ENCODE measurements around the gene RPE65. TPM values are rescaled to one million over a fixed set of nuclear protein-coding genes. Genes with fewer than 3 reads are reported as not detected.

Gene RPE65
- total and polyA plus RNA-seq, 2 experiments from 2014 or later, result not detected

GRCh38 chr1:68459796-68460195 lies 10.0 kb upstream of the RPE65 start:
- H3F3A ChIP-seq (replicated peaks; ENCODE audit: low read depth), result no peaks in the 10 kb centered on the region
- Mint-ChIP-seq H3K27ac (no peak overlapping the region), H3K27me3 (ENCODE audit: insufficient read depth, low read depth, poor library complexity) (no peaks in the 10 kb centered on the region), H3K36me3 (ENCODE audit: low read depth) (peaks cover 7% of the 10 kb centered on the region), H3K4me1 (peaks cover 3% of the 10 kb centered on the region), H3K4me3 (no peak overlapping the region), H3K9me3 (peaks cover 9% of the 10 kb centered on the region; the same call in 2 of the 3 replicates)
- no peak for ATAC-seq
- DNase-seq (ENCODE audit: low spot score), result no peak
- no peak overlapping the region for H3K27ac ChIP-seq (ENCODE audit: low read depth)
- H2AFZ ChIP-seq, result no peak overlapping the region
- no peaks in the 10 kb centered on the region for H4K20me1 ChIP-seq (replicated peaks; ENCODE audit: insufficient read depth)
- peaks cover 5% of the 10 kb centered on the region; the same call in 1 of the 2 replicates for H3K4me1 ChIP-seq (ENCODE audit: insufficient read depth)
- no peak overlapping the region for H3K4me3 ChIP-seq
- no peak overlapping the region for H3K4me2 ChIP-seq
- H3K9me2 ChIP-seq (ENCODE audit: insufficient read depth), result no peaks in the 10 kb centered on the region; the same call in 1 of the 2 replicates
- H3K36me3 ChIP-seq (ENCODE audit: insufficient read depth), result no peaks in the 10 kb centered on the region
- no peaks in the 10 kb centered on the region for H3K79me2 ChIP-seq (replicated peaks; ENCODE audit: insufficient read depth)
- H3K27me3 ChIP-seq (ENCODE audit: insufficient read depth), result no peaks in the 10 kb centered on the region
- TF ChIP-seq REST (IDR thresholded peaks at IDR 0.05; ENCODE audit: unreplicated experiment), result no peak
- no peak for TF ChIP-seq ZNF331 (CRISPR knock-in tag; IDR thresholded peaks at IDR 0.05; ENCODE audit: low read depth)
- no peak for TF ChIP-seq NANOG (IDR thresholded peaks at IDR 0.05; ENCODE audit: borderline replicate concordance)
- no peak for TF ChIP-seq ZNF462 (CRISPR knock-in tag; IDR thresholded peaks at IDR 0.05)
- TF ChIP-seq CREB1 (CRISPR knock-in tag; IDR thresholded peaks at IDR 0.05; ENCODE audit: low read depth), result no peak
- TF ChIP-seq EZH2phosphoT487 (IDR thresholded peaks at IDR 0.05; ENCODE audit: unreplicated experiment), result no peak
- TF ChIP-seq EZH2 (IDR thresholded peaks at IDR 0.05; ENCODE audit: low read depth, unreplicated experiment), result no peak
- TF ChIP-seq STAT1 (IDR thresholded peaks at IDR 0.05; ENCODE audit: unreplicated experiment), result no peak
- no peak for TF ChIP-seq POLR2AphosphoS5 (IDR thresholded peaks at IDR 0.05; ENCODE audit: low read depth)
- TF ChIP-seq, protein P1, sequence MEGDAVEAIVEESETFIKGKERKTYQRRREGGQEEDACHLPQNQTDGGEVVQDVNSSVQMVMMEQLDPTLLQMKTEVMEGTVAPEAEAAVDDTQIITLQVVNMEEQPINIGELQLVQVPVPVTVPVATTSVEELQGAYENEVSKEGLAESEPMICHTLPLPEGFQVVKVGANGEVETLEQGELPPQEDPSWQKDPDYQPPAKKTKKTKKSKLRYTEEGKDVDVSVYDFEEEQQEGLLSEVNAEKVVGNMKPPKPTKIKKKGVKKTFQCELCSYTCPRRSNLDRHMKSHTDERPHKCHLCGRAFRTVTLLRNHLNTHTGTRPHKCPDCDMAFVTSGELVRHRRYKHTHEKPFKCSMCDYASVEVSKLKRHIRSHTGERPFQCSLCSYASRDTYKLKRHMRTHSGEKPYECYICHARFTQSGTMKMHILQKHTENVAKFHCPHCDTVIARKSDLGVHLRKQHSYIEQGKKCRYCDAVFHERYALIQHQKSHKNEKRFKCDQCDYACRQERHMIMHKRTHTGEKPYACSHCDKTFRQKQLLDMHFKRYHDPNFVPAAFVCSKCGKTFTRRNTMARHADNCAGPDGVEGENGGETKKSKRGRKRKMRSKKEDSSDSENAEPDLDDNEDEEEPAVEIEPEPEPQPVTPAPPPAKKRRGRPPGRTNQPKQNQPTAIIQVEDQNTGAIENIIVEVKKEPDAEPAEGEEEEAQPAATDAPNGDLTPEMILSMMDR (conservative IDR thresholded peaks at IDR 0.05; ENCODE audit: low read depth in 2 of 2), result no peak
- TF ChIP-seq JUNB (IDR thresholded peaks at IDR 0.05; ENCODE audit: unreplicated experiment), result no peak
- no peak for TF ChIP-seq ZNF114 (CRISPR knock-in tag; IDR thresholded peaks at IDR 0.05)
- no peak for TF ChIP-seq ETS1 (IDR thresholded peaks at IDR 0.05)

Measured in GM23338 (cell line).